ENCODE results near the gene NECAB2.

The NECAB2 gene

GRCh38 chr16:83954577-83955016, 13.4 kb upstream of the NECAB2 start:
- no peak for TF ChIP-seq CTCF (IDR thresholded peaks at IDR 0.05; ENCODE audit: extremely low read depth, missing control alignments)
- DNase-seq (ENCODE audit: low spot score) = no peak

- TF ChIP-seq CTCF (IDR thresholded peaks at IDR 0.05; ENCODE audit: extremely low read depth, missing control alignments) = no peak
- DNase-seq (ENCODE audit: low spot score) = no peak
Observed at GRCh38 chr16:83955218-83956130, 12.6 kb upstream of the NECAB2 start.

GRCh38 chr16:83956336-83957289, 11.4 kb upstream of the NECAB2 start:
- DNase-seq (ENCODE audit: low spot score) = peak; percentile 88
- TF ChIP-seq CTCF (IDR thresholded peaks at IDR 0.05; ENCODE audit: extremely low read depth, missing control alignments) = peak; percentile 92

- DNase-seq (ENCODE audit: low spot score) = no peak
- TF ChIP-seq CTCF (IDR thresholded peaks at IDR 0.05; ENCODE audit: extremely low read depth, missing control alignments) = no peak
Observed at GRCh38 chr16:83957296-83957855, 10.7 kb upstream of the NECAB2 start.

GRCh38 chr16:83958137-83958845, 9.8 kb upstream of the NECAB2 start:
- no peak for TF ChIP-seq CTCF (IDR thresholded peaks at IDR 0.05; ENCODE audit: extremely low read depth, missing control alignments)
- no peak for DNase-seq (ENCODE audit: low spot score)

- no peak for TF ChIP-seq CTCF (IDR thresholded peaks at IDR 0.05; ENCODE audit: extremely low read depth, missing control alignments)
- DNase-seq (ENCODE audit: low spot score) = no peak
Observed at GRCh38 chr16:83958846-83959565, 9.0 kb upstream of the NECAB2 start.
